ENCODE results near the gene ABTB1.

Gene ABTB1

GRCh38 chr3:127706785-127707351 is 34.1 kb downstream of the ABTB1 start:
- DNase-seq (ENCODE audit: low read depth) = no peak

GRCh38 chr3:127707851-127708411 is 35.2 kb downstream of the ABTB1 start:
- no peak for DNase-seq (ENCODE audit: low read depth)

- no peak for DNase-seq (ENCODE audit: low read depth)
Observed at GRCh38 chr3:127708837-127709236, 36.1 kb downstream of the ABTB1 start.

GRCh38 chr3:127709320-127710060 is 36.7 kb downstream of the ABTB1 start:
- DNase-seq (ENCODE audit: low read depth) = no peak

- no peak for DNase-seq (ENCODE audit: low read depth)
Observed at GRCh38 chr3:127710155-127710941, 37.6 kb downstream of the ABTB1 start.

GRCh38 chr3:127711021-127711695 is 38.4 kb downstream of the ABTB1 start:
- DNase-seq (ENCODE audit: low read depth) = no peak

GRCh38 chr3:127711896-127712295 is 39.1 kb downstream of the ABTB1 start:
- no peak for DNase-seq (ENCODE audit: low read depth)

- DNase-seq (ENCODE audit: low read depth) = no peak
Observed at GRCh38 chr3:127712461-127712860, 39.7 kb downstream of the ABTB1 start.

GRCh38 chr3:127712881-127713771 is 40.4 kb downstream of the ABTB1 start:
- no peak for DNase-seq (ENCODE audit: low read depth)

GRCh38 chr3:127714125-127714571 is 41.4 kb downstream of the ABTB1 start:
- DNase-seq (ENCODE audit: low read depth) = no peak

GRCh38 chr3:127714866-127715265 is 42.1 kb downstream of the ABTB1 start:
- DNase-seq (ENCODE audit: low read depth) = no peak

GRCh38 chr3:127715532-127715931 is 42.8 kb downstream of the ABTB1 start:
- no peak for DNase-seq (ENCODE audit: low read depth)

GRCh38 chr3:127716384-127716783 is 43.6 kb downstream of the ABTB1 start:
- DNase-seq (ENCODE audit: low read depth) = no peak

GRCh38 chr3:127717357-127718244 is 44.8 kb downstream of the ABTB1 start:
- DNase-seq (ENCODE audit: low read depth) = no peak

- no peak for DNase-seq (ENCODE audit: low read depth)
Observed at GRCh38 chr3:127718245-127718915, 45.6 kb downstream of the ABTB1 start.

- DNase-seq (ENCODE audit: low read depth) = no peak
Observed at GRCh38 chr3:127718916-127719290, 46.2 kb downstream of the ABTB1 start.

GRCh38 chr3:127719369-127719768 is 46.6 kb downstream of the ABTB1 start:
- no peak for DNase-seq (ENCODE audit: low read depth)

- DNase-seq (ENCODE audit: low read depth) = no peak
Observed at GRCh38 chr3:127720161-127720823, 47.5 kb downstream of the ABTB1 start.
